ENCODE data around the gene RAPGEF1. TPM values are rescaled to one million over a fixed set of nuclear protein-coding genes. Genes with fewer than 3 reads are reported as not detected.

The RAPGEF1 gene
- total and polyA plus RNA-seq, 3 donors from 2014 or later, result 36.1 to 56.9 (median 55.8) TPM

GRCh38 chr9:131717719-131718460 is 22.0 kb downstream of the RAPGEF1 start:
- H3K27ac ChIP-seq, result no peak overlapping the region

GRCh38 chr9:131715906-131716305 is 24.0 kb downstream of the RAPGEF1 start:
- Histone ChIP-seq H3K4me3 (no peak overlapping the region), H3K27ac (no peak overlapping the region), H3K4me1 (peaks cover 3% of the 10 kb centered on the region), H3K27me3 (no peaks in the 10 kb centered on the region), H3K36me3 (ENCODE audit: low read depth, missing control alignments) (no peaks in the 10 kb centered on the region), H3K9me3 (no peaks in the 10 kb centered on the region)
- no peak for TF ChIP-seq POLR2A (IDR thresholded peaks at IDR 0.05)
- no peak for TF ChIP-seq CTCF (IDR thresholded peaks at IDR 0.05)
- DNase-seq, result no peak
- intact Hi-C loops (cut with DNase I; ENCODE audit: low total_unique reads), result no loop called here
- 82 to 93% methylated on average over 3 to 5 of the region's 5 CpGs for WGBS, 2 donors

More at GRCh38 chr9:131717719-131718460, 22.0 kb downstream of the RAPGEF1 start:
- WGBS, 2 donors, result 91 to 92% methylated on average over 14 of the region's 14 CpGs
- TF ChIP-seq POLR2A (IDR thresholded peaks at IDR 0.05), result no peak
- TF ChIP-seq CTCF (IDR thresholded peaks at IDR 0.05), result no peak
- Histone ChIP-seq H3K27me3 (no peaks in the 10 kb centered on the region), H3K9me3 (no peaks in the 10 kb centered on the region), H3K4me3 (no peak overlapping the region), H3K36me3 (ENCODE audit: low read depth, missing control alignments) (no peaks in the 10 kb centered on the region), H3K4me1 (peaks cover 3% of the 10 kb centered on the region)
- DNase-seq, result no peak
- intact Hi-C loops (cut with DNase I; ENCODE audit: low total_unique reads), result no loop called here

DNA sequence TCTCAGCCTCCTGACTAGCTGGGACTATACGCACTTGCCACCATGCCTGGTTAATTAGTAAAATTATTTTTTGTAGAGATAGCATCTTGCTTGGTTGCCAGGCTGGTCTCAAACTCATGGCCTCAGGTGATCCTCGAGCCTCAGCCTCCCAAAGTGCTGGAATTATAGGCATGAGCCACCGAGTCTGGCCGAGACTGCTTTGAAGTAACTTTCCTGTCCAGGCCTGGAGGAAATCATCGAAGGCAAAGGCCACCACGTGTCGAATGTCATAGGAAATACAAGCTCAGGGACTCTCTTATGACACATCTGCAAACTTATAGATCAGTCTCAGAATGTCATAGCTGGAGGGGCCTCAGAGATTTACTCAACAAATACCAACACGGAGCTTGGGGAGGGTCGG is 25.1 kb downstream of the RAPGEF1 start:
- H3K27me3 ChIP-seq, result no peaks in the 10 kb centered on the region
- WGBS, 2 donors, result 91 to 94% methylated on average over 9 of the region's 9 CpGs
- peaks cover 3% of the 10 kb centered on the region for H3K4me1 ChIP-seq
- intact Hi-C loops (cut with DNase I; ENCODE audit: low total_unique reads), result no loop called here
- H3K27ac ChIP-seq, result peak overlapping the region in 1 of 2 donors; percentile 77
- TF ChIP-seq POLR2A (IDR thresholded peaks at IDR 0.05) (no peak), CTCF (IDR thresholded peaks at IDR 0.05) (no peak)
- H3K9me3 ChIP-seq, result no peaks in the 10 kb centered on the region
- H3K4me3 ChIP-seq, result no peak overlapping the region
- no peaks in the 10 kb centered on the region for H3K36me3 ChIP-seq (ENCODE audit: low read depth, missing control alignments)
- no peak for DNase-seq

GRCh38 chr9:131714161-131714646 is 25.7 kb downstream of the RAPGEF1 start:
- no peak for DNase-seq
- Histone ChIP-seq H3K27me3 (no peaks in the 10 kb centered on the region), H3K9me3 (no peaks in the 10 kb centered on the region), H3K4me1 (peaks cover 3% of the 10 kb centered on the region), H3K36me3 (ENCODE audit: low read depth, missing control alignments) (no peaks in the 10 kb centered on the region), H3K27ac (peak overlapping the region; percentile 21 to 77), H3K4me3 (no peak overlapping the region)
- intact Hi-C loops (cut with DNase I; ENCODE audit: low total_unique reads), result no loop called here
- TF ChIP-seq CTCF (IDR thresholded peaks at IDR 0.05), result no peak
- no peak for TF ChIP-seq POLR2A (IDR thresholded peaks at IDR 0.05)
- 70 to 73% methylated on average over 10 of the region's 10 CpGs for WGBS, 2 donors

DNA sequence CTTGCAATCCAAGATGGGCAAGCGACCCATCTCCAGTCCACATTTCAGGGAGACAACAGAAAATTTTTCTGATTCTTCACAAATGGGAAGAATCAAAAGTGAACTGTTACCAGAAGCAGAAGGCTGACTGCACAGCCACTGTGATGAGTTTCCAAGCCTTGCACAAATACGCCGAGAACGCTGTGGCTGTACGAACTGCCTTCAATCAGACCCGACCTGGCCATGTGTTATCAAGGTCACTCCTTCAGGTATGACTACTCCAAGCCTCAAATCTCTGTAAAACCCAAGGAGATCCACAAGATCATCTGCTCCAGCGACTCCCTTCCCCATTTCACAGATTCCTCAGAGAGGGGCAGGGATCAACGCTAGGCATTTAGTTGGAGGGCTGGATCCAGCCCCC is 26.9 kb downstream of the RAPGEF1 start:
- no peak for DNase-seq
- WGBS, 2 donors, result 91 to 94% methylated on average over 8 of the region's 8 CpGs
- peaks cover 7% of the 10 kb centered on the region for H3K4me1 ChIP-seq
- H3K27ac ChIP-seq, result peak overlapping the region in 1 of 2 donors; percentile 77
- intact Hi-C loops (cut with DNase I; ENCODE audit: low total_unique reads), result no loop called here
- H3K9me3 ChIP-seq, result no peaks in the 10 kb centered on the region
- no peaks in the 10 kb centered on the region for H3K27me3 ChIP-seq
- no peaks in the 10 kb centered on the region for H3K36me3 ChIP-seq (ENCODE audit: low read depth, missing control alignments)
- no peak overlapping the region for H3K4me3 ChIP-seq
- TF ChIP-seq POLR2A (IDR thresholded peaks at IDR 0.05), result no peak
- no peak for TF ChIP-seq CTCF (IDR thresholded peaks at IDR 0.05)

All from testis (tissue), 3 donors.